ENCODE data around the gene SHISAL1. TPM values are rescaled to one million over a fixed set of nuclear protein-coding genes. Genes with fewer than 3 reads are reported as not detected.

The SHISAL1 gene
- total and polyA plus RNA-seq, 10 donors = 0.10 to 0.47 (median 0.22) TPM

DNA sequence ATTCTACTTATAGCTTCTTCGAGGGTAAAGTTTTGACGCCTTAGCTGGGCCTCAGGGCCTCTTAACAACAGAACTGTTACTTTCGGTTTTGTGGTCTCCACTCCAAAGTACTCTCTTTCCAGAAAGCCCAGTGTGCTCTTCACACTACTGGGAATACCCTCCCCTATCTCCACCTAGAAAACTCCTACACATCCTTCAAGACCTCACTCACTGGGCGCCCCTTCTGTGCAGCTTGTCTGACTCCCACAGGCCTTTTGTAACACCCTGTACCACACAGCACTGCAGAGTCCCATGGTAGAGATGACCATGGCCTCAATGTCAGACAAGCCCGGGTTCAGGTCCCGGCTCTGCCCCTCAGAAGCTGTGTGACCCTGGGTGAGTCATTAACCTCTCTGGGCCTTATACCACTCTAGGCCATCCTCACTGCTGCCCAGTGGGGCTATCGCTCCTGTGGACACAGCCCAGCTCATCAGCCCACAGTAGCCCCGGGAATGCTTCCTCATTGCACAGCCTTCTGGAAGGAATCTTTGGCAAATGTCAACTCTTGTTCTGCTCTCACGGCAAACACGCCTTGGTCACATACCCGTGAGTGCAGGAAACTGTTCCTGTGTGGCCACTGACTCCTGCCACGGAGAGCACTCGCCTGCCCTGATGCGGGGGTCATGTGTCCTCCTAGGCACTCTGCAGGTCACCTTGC lies 51.4 kb downstream of the SHISAL1 start:
- Histone ChIP-seq H3K4me3 (no peak overlapping the region), H3K4me1 (no peaks in the 10 kb centered on the region), H3K27me3 (replicated peaks in 1 of 7) (peaks cover 0 to 19% (median 0%) of the 10 kb centered on the region in 7 donors), H3K36me3 (no peaks in the 10 kb centered on the region), H3K27ac (no peak overlapping the region), H3K9me3 (no peaks in the 10 kb centered on the region)
- DNase-seq = no peak
- intact Hi-C loops (cut with DNase I; ENCODE audit: low total_unique reads) = no loop called here
- TF ChIP-seq POLR2A (IDR thresholded peaks at IDR 0.05) (no peak), POLR2AphosphoS5 (IDR thresholded peaks at IDR 0.05) (no peak)
- TF ChIP-seq, protein P1, sequence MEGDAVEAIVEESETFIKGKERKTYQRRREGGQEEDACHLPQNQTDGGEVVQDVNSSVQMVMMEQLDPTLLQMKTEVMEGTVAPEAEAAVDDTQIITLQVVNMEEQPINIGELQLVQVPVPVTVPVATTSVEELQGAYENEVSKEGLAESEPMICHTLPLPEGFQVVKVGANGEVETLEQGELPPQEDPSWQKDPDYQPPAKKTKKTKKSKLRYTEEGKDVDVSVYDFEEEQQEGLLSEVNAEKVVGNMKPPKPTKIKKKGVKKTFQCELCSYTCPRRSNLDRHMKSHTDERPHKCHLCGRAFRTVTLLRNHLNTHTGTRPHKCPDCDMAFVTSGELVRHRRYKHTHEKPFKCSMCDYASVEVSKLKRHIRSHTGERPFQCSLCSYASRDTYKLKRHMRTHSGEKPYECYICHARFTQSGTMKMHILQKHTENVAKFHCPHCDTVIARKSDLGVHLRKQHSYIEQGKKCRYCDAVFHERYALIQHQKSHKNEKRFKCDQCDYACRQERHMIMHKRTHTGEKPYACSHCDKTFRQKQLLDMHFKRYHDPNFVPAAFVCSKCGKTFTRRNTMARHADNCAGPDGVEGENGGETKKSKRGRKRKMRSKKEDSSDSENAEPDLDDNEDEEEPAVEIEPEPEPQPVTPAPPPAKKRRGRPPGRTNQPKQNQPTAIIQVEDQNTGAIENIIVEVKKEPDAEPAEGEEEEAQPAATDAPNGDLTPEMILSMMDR (IDR thresholded peaks at IDR 0.05 in 8 of 11, conservative IDR thresholded peaks at IDR 0.05 in 3 of 11) = no peak
- WGBS, 5 donors = 71 to 85% (median 78%) methylated on average over 13 to 14 of the region's 14 CpGs

GRCh38 chr22:44260216-44261035 lies 52.3 kb downstream of the SHISAL1 start:
- H3K36me3 ChIP-seq = no peaks in the 10 kb centered on the region
- DNase-seq = peak; percentile 41
- H3K9me3 ChIP-seq = no peaks in the 10 kb centered on the region
- WGBS, 5 donors = 83 to 86% (median 84%) methylated on average over 16 of the region's 16 CpGs
- no peaks in the 10 kb centered on the region for H3K4me1 ChIP-seq
- H3K27me3 ChIP-seq (replicated peaks in 1 of 7) = peaks cover 0 to 24% (median 0%) of the 10 kb centered on the region in 7 donors
- H3K27ac ChIP-seq = no peak overlapping the region
- TF ChIP-seq POLR2A (IDR thresholded peaks at IDR 0.05) (no peak), POLR2AphosphoS5 (IDR thresholded peaks at IDR 0.05) (no peak)
- TF ChIP-seq, protein P1 (IDR thresholded peaks at IDR 0.05 in 8 of 11, conservative IDR thresholded peaks at IDR 0.05 in 3 of 11) = no peak
- H3K4me3 ChIP-seq = no peak overlapping the region
- intact Hi-C loops (cut with DNase I; ENCODE audit: low total_unique reads) = no loop called here

GRCh38 chr22:44259366-44260215 lies 53.2 kb downstream of the SHISAL1 start:
- H3K27ac ChIP-seq = no peak overlapping the region
- H3K36me3 ChIP-seq = no peaks in the 10 kb centered on the region
- no peak for TF ChIP-seq POLR2A (IDR thresholded peaks at IDR 0.05)
- TF ChIP-seq, protein P1 (IDR thresholded peaks at IDR 0.05 in 8 of 11, conservative IDR thresholded peaks at IDR 0.05 in 3 of 11) = no peak
- no peak for TF ChIP-seq POLR2AphosphoS5 (IDR thresholded peaks at IDR 0.05)
- intact Hi-C loops (cut with DNase I; ENCODE audit: low total_unique reads) = no loop called here
- peak; percentile 28 for DNase-seq
- 70 to 78% (median 73%) methylated on average over 19 of the region's 19 CpGs for WGBS, 5 donors
- H3K9me3 ChIP-seq = no peaks in the 10 kb centered on the region
- H3K27me3 ChIP-seq (replicated peaks in 1 of 7) = peaks cover 0 to 24% (median 0%) of the 10 kb centered on the region in 7 donors
- no peak overlapping the region for H3K4me3 ChIP-seq
- no peaks in the 10 kb centered on the region for H3K4me1 ChIP-seq
